Adrenal gland (tissue), 12 donors: Measurements from ENCODE around the gene PTPN3. TPM values are rescaled to one million over a fixed set of nuclear protein-coding genes. Genes with fewer than 3 reads are reported as not detected.

Experiments used
- DNase-seq, 7 donors: peaks; one replicate each; pipeline ENCODE4 v3.0.0-alpha.2; 2019 to 2020
- H3K27ac ChIP-seq, 5 donors: fragments of 200-600 bp; sonication (generic) in 4 of 5; 1 replicate in 3 of 5; 2 replicates in 2 of 5; pipeline versions ENCODE4 v1.5.1 to v1.8.0; 2016 to 2020; ENCODE audit warnings: mild to moderate bottlenecking in 1 of 5
- H3K27me3 ChIP-seq: fragments of 200-600 bp; 2 replicates; pipeline ENCODE4 v1.8.0; 2021
- H3K36me3 ChIP-seq, 2 donors: fragments of 200-600 bp; replicated peaks in 1 of 2; 1 replicate in 1 of 2; 2 replicates in 1 of 2; pipeline versions ENCODE4 v1.5.1 to v1.8.0; 2018 to 2022
- H3K4me1 ChIP-seq, 2 donors: fragments of 200-600 bp; replicated peaks in 1 of 2; 1 replicate in 1 of 2; 2 replicates in 1 of 2; pipeline versions ENCODE4 v1.5.1 to v1.8.0; 2018 to 2021
- H3K4me3 ChIP-seq, 4 donors: fragments of 200-600 bp; sonication (generic) in 3 of 4; one replicate each; pipeline ENCODE4 v1.5.1; 2016 to 2018
- H3K9me3 ChIP-seq, 3 donors: fragments of 200-600 bp; sonication (generic) in 1 of 3; replicated peaks in 1 of 3; 1 replicate in 2 of 3; 2 replicates in 1 of 3; pipeline versions ENCODE4 v1.5.1 to v1.8.0; 2016 to 2021
- POLR2A ChIP-seq, 2 donors: fragments of 450-650 bp; IDR thresholded peaks; one replicate each; pipeline ENCODE4 v1.6.1; 2017; ENCODE audit warnings: antibody characterized with exemption in 2 of 2, mild to moderate bottlenecking in 2 of 2, moderate library complexity in 1 of 2
- WGBS, 4 donors: extraction: QIAGEN DNeasy Blood & Tissue Kit in 2 of 4; methylation state at CpG; one replicate each; pipeline versions ENCODE4 v1.1.5 to v1.1.7; 2013 to 2017; 5-methylcytosine and 5-hydroxymethylcytosine counted together
- intact Hi-C, 2 donors: fragments of 100-400 bp; cut with DNase I; formaldehyde crosslinking; loops; one replicate each; pipeline versions ENCODE4 v1.14.1 to v1.15.0; 2022 to 2023
- polyA plus RNA-seq, 3 donors: library from polyadenylated mRNA; stranded (reverse); fragments of 200-250 nt in 2 of 3; fragments of 350-450 nt in 1 of 3; fragmentation: Illumina TruSeq in 1 of 3; extraction: RNeasy Lipid Tissue Mini Kit (QIAGEN cat#74804) in 1 of 3; gene quantifications; one replicate each; pipeline ENCODE4 v1.2.3, GENCODE V29; 2013 to 2014
- total RNA-seq, 9 donors: library from RNA; depleted of rRNA in 4 of 9; stranded (reverse); fragments of >200 nt in 4 of 9; fragments of 120-200 nt in 1 of 9; fragmentation: NEBNext Ultra II Directional in 1 of 9; extraction: Animal tissue kit (Norgen Biotek cat#: 25700) in 1 of 9; gene quantifications; one replicate each; pipeline versions ENCODE4 v1.1.0 to v1.2.4, GENCODE V29; 2013 to 2023
- TF ChIP-seq, protein P1 (sequence below), 6 experiments: fragments of 450-650 bp in 4 of 6; fragments of 200-600 bp in 2 of 6; sonication (generic) in 1 of 6; IDR thresholded peaks; 1 replicate in 5 of 6; 2 replicates in 1 of 6; pipeline versions ENCODE4 v1.5.1 to v1.8.0; 2016 to 2021; ENCODE audit warnings: antibody characterized with exemption in 6 of 6, mild to moderate bottlenecking in 2 of 6, moderate library complexity in 1 of 6
- donor health status: healthy with polysubstance abuse.
- donor health status: Bipolar disorder and iron deficiency.
- donor health status: DM: yes; HTN: yes; CAD: no.
- donor health status: DM: no; HTN: no; CAD: no.
- donor health status: DM: no; HTN: no; CAD: no.
- donor health status: DM: yes; HTN: yes; CAD: no.

Gene PTPN3
- total and polyA plus RNA-seq, 12 donors = 1.6 to 6.1 (median 3.0) TPM

DNA sequence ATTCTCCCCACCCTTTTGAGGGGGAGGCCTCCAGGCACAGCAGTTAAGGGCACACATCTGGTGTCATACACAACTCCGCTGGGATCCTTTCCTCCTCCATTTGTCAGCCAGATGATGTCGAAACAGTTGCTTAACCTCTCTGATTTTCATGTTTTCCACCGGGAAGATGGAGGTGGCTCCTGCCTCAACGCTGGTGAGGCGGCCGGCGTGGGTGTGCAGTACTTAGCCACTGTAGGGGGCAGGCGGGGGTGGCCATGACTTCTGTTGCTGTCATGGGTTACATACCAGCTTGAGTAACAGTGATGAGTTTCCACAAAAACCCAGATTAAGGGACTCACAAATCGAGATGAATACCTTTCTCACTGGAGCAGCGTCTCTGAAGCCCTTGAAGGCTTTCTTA lies 114.2 kb downstream of the PTPN3 start:
- H3K9me3 ChIP-seq = no peaks in the 10 kb centered on the region
- H3K27ac ChIP-seq = no peak overlapping the region
- peaks cover 0 to 3% of the 10 kb centered on the region in 2 donors for H3K36me3 ChIP-seq
- no peak for TF ChIP-seq POLR2A (IDR thresholded peaks at IDR 0.05)
- TF ChIP-seq, protein P1, sequence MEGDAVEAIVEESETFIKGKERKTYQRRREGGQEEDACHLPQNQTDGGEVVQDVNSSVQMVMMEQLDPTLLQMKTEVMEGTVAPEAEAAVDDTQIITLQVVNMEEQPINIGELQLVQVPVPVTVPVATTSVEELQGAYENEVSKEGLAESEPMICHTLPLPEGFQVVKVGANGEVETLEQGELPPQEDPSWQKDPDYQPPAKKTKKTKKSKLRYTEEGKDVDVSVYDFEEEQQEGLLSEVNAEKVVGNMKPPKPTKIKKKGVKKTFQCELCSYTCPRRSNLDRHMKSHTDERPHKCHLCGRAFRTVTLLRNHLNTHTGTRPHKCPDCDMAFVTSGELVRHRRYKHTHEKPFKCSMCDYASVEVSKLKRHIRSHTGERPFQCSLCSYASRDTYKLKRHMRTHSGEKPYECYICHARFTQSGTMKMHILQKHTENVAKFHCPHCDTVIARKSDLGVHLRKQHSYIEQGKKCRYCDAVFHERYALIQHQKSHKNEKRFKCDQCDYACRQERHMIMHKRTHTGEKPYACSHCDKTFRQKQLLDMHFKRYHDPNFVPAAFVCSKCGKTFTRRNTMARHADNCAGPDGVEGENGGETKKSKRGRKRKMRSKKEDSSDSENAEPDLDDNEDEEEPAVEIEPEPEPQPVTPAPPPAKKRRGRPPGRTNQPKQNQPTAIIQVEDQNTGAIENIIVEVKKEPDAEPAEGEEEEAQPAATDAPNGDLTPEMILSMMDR (IDR thresholded peaks at IDR 0.05) = no peak
- peak in 1 of 7 donors; percentile 24 for DNase-seq
- no peaks in the 10 kb centered on the region for H3K27me3 ChIP-seq
- intact Hi-C loops = no loop called here
- no peak overlapping the region for H3K4me3 ChIP-seq
- 87 to 98% (median 93%) methylated on average over 10 of the region's 10 CpGs for whole genome bisulfite sequencing, 4 donors
- no peaks in the 10 kb centered on the region for H3K4me1 ChIP-seq

DNA sequence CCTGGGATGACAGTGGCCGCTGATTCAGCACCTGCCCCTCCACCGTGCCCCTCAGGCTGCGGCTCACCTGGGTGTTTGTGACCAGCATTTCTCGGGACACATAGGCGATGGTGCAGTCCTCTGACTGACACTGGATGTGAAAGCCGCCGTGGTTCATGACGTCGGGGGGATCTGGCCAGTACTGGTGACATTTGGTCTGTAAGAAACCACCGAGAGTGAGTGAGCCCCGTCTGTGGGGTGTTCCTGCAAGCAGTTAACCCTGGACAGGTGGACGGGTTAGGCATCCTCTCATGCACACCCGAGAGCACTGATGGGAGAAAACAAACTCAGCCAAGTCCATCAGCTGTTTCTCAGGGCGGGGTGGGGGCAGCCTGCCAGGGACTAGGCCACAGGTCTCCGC lies 114.8 kb downstream of the PTPN3 start:
- WGBS, 4 donors = 93 to 95% (median 93%) methylated on average over 11 to 15 of the region's 15 CpGs
- H3K4me3 ChIP-seq = no peak overlapping the region
- H3K9me3 ChIP-seq = no peaks in the 10 kb centered on the region
- intact Hi-C loops = no loop called here
- H3K27me3 ChIP-seq = no peaks in the 10 kb centered on the region
- H3K36me3 ChIP-seq = peaks cover 0 to 3% of the 10 kb centered on the region in 2 donors
- TF ChIP-seq, protein P1 (IDR thresholded peaks at IDR 0.05) = no peak
- no peak for TF ChIP-seq POLR2A (IDR thresholded peaks at IDR 0.05)
- H3K27ac ChIP-seq = no peak overlapping the region
- peak in 1 of 7 donors; percentile 46 for DNase-seq
- H3K4me1 ChIP-seq = no peaks in the 10 kb centered on the region

DNA sequence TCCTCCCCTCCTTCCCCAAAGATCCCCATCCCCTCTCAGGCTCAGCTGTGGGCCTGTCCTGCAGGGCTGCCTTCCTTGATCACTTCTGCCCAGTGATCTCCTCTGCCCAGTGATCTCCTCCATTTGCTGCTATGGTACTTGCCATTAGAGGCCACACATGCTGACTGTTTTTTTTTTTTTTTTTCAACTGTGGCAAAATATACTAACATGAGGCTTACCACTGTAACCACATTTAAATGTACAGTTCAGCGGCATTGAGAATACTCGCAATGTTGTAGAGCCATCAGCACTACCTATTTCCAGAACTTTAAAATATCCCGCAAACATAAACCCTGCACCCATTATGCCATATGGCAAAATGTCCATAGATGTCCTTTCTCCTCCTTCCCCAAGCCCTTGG lies 115.5 kb downstream of the PTPN3 start:
- no peak overlapping the region for H3K4me3 ChIP-seq
- no peaks in the 10 kb centered on the region for H3K36me3 ChIP-seq
- no peak for DNase-seq
- WGBS, 4 donors = 92 to 100% (median 97%) methylated on average over 3 of the region's 3 CpGs
- H3K27me3 ChIP-seq = no peaks in the 10 kb centered on the region
- TF ChIP-seq POLR2A (IDR thresholded peaks at IDR 0.05) = no peak
- H3K9me3 ChIP-seq = no peaks in the 10 kb centered on the region
- intact Hi-C loops = no loop called here
- no peaks in the 10 kb centered on the region for H3K4me1 ChIP-seq
- H3K27ac ChIP-seq = no peak overlapping the region

DNA sequence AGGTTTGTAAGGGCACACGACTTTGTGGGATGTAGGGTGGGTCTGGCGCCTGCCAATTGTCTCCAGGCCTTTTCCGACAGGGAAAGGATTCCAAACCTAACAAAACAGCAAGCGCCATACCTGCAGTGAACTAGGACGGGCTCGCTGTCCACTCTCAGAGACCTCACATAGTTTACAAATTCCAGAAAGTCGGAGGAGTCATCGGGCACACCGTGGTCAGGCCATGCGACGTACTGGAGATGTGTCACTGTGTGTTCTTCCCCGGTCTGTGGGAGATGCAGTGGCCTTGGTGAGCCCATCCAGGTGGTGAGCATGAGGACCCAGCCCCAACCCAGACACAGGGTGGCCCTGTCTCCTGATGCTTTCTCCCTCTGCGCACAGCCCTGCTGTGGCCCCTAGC lies 115.9 kb downstream of the PTPN3 start:
- no peaks in the 10 kb centered on the region for H3K36me3 ChIP-seq
- 90 to 95% (median 93%) methylated on average over 13 of the region's 13 CpGs for WGBS, 4 donors

More for the DNA sequence above, 115.9 kb downstream of the PTPN3 start:
- intact Hi-C loops = no loop called here
- Histone ChIP-seq H3K27ac (no peak overlapping the region), H3K9me3 (no peaks in the 10 kb centered on the region), H3K4me1 (no peaks in the 10 kb centered on the region), H3K4me3 (no peak overlapping the region), H3K27me3 (no peaks in the 10 kb centered on the region)
- TF ChIP-seq, protein P1 (IDR thresholded peaks at IDR 0.05) = no peak
- no peak for TF ChIP-seq POLR2A (IDR thresholded peaks at IDR 0.05)
- peak in 1 of 7 donors; percentile 34 for DNase-seq
